ENCODE data around the gene FAM135A.

DNA sequence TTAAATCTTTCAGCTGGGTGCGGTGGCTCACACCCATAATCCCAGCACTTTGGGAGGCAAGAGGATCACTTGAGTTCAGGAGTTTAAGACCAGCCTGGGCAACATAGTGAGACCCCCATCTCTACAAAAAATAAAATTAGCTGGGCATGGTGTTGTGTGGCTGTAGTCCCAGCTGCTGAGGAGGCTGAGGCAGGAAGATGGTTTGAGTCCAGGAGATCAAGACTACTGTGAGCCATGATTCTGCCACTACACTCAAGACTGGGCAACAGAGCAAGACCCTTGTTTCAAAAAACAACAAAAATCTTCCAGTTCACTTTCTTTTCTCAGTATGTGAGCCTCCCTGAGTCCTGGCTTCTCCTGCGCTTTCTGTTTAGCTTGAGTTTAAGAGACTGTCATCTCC lies 161.3 kb downstream of the FAM135A start:
- TF ChIP-seq, protein P1, sequence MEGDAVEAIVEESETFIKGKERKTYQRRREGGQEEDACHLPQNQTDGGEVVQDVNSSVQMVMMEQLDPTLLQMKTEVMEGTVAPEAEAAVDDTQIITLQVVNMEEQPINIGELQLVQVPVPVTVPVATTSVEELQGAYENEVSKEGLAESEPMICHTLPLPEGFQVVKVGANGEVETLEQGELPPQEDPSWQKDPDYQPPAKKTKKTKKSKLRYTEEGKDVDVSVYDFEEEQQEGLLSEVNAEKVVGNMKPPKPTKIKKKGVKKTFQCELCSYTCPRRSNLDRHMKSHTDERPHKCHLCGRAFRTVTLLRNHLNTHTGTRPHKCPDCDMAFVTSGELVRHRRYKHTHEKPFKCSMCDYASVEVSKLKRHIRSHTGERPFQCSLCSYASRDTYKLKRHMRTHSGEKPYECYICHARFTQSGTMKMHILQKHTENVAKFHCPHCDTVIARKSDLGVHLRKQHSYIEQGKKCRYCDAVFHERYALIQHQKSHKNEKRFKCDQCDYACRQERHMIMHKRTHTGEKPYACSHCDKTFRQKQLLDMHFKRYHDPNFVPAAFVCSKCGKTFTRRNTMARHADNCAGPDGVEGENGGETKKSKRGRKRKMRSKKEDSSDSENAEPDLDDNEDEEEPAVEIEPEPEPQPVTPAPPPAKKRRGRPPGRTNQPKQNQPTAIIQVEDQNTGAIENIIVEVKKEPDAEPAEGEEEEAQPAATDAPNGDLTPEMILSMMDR (IDR thresholded peaks at IDR 0.05; ENCODE audit: low read depth, low read length, missing input control), result no peak
- TF ChIP-seq GABPA (IDR thresholded peaks at IDR 0.05 in 1 of 2, conservative IDR thresholded peaks at IDR 0.05 in 1 of 2), result no peak
- TF ChIP-seq RAD21 (IDR thresholded peaks at IDR 0.05), result no peak
- TF ChIP-seq, protein P2, sequence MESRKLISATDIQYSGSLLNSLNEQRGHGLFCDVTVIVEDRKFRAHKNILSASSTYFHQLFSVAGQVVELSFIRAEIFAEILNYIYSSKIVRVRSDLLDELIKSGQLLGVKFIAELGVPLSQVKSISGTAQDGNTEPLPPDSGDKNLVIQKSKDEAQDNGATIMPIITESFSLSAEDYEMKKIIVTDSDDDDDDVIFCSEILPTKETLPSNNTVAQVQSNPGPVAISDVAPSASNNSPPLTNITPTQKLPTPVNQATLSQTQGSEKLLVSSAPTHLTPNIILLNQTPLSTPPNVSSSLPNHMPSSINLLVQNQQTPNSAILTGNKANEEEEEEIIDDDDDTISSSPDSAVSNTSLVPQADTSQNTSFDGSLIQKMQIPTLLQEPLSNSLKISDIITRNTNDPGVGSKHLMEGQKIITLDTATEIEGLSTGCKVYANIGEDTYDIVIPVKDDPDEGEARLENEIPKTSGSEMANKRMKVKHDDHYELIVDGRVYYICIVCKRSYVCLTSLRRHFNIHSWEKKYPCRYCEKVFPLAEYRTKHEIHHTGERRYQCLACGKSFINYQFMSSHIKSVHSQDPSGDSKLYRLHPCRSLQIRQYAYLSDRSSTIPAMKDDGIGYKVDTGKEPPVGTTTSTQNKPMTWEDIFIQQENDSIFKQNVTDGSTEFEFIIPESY (IDR thresholded peaks at IDR 0.05), result no peak
- TF ChIP-seq MAX (IDR thresholded peaks at IDR 0.05), result no peak
- TF ChIP-seq, protein P3, sequence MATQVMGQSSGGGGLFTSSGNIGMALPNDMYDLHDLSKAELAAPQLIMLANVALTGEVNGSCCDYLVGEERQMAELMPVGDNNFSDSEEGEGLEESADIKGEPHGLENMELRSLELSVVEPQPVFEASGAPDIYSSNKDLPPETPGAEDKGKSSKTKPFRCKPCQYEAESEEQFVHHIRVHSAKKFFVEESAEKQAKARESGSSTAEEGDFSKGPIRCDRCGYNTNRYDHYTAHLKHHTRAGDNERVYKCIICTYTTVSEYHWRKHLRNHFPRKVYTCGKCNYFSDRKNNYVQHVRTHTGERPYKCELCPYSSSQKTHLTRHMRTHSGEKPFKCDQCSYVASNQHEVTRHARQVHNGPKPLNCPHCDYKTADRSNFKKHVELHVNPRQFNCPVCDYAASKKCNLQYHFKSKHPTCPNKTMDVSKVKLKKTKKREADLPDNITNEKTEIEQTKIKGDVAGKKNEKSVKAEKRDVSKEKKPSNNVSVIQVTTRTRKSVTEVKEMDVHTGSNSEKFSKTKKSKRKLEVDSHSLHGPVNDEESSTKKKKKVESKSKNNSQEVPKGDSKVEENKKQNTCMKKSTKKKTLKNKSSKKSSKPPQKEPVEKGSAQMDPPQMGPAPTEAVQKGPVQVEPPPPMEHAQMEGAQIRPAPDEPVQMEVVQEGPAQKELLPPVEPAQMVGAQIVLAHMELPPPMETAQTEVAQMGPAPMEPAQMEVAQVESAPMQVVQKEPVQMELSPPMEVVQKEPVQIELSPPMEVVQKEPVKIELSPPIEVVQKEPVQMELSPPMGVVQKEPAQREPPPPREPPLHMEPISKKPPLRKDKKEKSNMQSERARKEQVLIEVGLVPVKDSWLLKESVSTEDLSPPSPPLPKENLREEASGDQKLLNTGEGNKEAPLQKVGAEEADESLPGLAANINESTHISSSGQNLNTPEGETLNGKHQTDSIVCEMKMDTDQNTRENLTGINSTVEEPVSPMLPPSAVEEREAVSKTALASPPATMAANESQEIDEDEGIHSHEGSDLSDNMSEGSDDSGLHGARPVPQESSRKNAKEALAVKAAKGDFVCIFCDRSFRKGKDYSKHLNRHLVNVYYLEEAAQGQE (IDR thresholded peaks at IDR 0.05), result no peak
- no peak for TF ChIP-seq SP1 (IDR thresholded peaks at IDR 0.05)
- TF ChIP-seq JUND (IDR thresholded peaks at IDR 0.05), result no peak

Data from liver (tissue), 3 donors.